HG03342 (cell line): ENCODE measurements around the gene RNF220.

Experiments
- ATAC-seq: cut with Tn5 transposase; IDR thresholded peaks from one replicate; pipeline ENCODE4 v1.9.1; 2021; ENCODE audit warnings: mild to moderate bottlenecking, moderate library complexity; ENCODE audit not compliant: unreplicated experiment

Gene RNF220

DNA sequence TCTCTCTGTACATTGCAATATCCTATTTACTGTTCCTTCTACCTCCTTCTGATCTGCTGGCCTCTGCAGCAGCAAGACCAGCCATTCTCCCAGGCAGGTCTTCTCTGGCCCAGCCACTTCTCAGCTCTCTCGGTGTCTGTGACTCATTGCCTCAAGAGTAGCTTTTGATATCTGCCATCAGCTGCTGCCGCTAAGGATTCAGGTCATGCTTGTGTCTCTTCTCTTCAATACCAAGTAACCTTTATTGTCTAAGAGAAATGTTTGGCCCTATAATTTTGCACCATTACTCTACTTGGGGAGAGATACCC lies 167.5 kb downstream of the RNF220 start:
- ATAC-seq = no peak

DNA sequence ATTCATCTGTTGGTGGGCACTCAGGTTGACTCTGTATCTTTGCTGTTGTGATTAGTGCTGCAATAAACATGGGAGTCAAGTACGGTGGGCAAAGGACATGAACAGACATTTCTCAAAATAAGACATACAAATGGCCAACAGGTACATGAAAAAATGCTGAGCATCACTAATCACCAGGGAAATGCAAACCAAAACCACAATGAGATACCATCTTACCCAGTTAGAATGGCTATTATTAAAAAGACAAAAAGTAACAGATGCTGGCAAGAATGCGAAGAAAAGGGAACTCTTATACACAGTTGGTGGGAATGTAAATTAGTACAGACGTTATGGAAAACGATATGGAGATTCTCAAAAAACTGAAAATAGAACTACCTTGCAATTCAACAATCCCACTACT lies 170.3 kb downstream of the RNF220 start:
- no peak for ATAC-seq

DNA sequence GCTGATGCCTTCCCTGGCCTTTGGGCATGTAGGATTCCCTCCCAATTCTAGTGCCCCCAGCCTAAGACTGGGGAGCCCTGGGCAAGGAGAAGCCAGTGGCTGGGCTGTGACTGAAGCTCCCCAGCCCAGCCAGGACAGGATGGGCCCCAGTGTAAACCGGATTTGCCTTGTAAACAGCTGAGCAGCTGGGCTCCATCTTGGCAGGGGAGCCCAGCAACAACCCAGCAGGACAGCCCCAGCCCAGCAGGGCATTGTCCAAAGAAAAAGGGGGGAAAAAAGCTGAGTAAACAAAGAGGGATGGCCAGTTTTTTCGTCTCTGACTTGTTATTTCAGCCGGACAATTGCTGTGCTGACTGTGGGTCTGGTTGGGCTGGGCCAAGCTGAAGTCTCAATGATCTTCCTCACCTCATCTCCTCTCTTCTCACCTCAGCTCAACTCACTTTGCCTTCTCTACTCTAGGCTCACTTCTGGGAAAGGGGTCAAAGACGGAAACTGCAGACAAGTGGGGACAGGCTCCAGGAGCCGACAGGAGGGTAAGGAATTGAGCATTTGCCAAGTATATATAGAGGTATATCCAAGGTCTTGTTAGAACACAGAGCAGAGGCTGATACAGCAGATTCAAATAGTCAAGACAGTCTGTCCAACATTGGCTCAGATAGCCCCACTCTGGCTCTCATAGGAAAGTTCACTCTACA lies 171.5 kb downstream of the RNF220 start:
- no peak for ATAC-seq

DNA sequence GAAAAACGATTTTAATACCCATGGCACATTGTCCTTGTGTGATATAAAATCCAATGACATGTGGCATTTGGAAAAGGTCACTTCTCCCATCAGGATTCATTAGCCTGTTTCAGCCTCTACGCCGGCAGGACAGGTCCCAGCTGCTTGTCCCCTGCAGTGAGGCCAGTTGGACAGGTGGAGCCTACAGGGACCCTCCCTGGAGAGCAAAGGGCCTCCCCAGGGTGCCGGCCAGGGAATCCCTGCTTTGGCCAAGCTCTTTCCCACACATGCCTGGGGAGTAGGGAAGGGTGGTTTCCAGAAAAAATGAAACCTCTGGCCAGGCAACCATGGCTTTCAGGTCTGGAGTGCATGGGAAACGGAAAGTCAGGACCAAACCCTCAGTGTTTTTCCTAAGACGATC lies 176.2 kb downstream of the RNF220 start:
- ATAC-seq = no peak

DNA sequence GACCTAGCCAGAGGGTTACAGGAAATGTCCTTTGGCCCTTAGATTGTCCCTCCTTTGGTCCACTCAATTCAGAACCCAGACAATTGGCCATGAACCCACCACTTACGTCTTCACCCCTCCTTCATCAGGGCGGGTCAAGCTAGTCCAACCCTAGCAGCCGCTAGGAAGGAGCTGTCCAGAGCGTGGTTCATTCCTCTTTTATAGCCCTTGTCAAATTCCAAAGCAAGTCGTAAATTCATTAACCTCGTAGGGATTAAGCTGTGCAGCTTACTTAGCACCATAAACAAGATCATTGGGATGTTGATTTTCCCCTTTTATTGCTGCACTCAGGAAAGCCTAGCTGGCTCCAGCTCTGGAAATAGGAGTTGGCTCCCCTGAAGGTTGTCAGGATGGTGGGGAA lies 179.1 kb downstream of the RNF220 start:
- ATAC-seq = no peak

DNA sequence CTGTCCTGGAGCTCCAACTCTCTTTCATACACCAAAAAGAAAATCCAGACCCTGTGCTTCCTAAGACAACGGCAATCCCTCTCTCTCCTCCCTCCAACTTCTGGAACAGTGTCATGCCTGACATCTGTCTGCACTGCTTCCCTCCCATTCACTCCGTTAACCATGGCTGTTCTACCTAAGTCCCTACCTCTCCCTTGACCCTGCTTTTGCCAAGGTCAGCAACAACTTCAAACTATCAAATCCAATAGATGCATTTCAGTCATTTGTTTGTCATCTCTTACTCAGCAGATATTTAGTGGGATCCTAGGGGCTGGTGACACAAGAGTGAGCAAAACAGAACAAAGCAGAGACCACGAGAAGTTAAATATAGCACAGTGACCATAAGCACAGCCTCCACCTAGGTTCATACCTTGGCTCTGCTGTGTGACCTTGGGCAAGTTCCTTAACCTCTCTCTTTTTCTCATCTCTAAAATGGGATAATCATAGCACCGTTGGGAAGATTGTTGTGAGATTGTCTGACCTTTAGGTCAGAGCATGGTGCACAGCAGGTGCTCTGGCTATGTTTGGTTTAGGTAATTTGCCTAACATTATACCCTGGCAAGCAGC lies 180.4 kb downstream of the RNF220 start:
- ATAC-seq = no peak

DNA sequence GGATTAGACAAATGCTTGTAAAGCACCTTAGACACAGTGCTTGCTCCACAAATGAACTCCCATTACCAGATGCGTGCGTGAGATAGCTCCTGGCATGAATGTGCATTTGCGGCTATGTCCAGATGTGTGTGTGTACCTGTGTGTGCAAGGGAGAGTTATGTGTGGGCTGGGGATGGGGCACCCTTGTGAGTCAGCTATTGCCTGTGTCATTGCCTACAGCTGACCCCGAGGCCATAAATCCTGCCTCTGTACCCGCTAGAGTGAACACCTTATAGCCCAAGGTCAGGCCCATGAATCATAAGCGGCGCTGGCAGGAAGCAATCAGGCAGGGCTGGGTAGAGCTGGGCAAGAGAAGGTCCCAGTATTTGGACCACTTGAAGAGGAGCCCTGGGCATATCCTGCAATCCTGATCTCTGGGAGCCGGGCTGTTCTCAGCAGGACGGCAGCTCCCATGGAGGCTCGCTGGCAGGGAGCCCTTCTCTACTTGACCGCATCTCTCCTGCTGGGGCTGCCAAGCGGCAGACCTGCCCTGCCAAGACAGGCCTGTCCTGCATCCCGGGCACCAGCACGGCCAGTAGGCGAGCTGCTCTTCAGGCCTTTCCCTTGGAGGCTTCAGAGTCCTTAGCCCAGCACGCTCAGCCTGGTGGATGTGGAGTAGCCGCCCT lies 182.9 kb downstream of the RNF220 start:
- ATAC-seq = no peak

DNA sequence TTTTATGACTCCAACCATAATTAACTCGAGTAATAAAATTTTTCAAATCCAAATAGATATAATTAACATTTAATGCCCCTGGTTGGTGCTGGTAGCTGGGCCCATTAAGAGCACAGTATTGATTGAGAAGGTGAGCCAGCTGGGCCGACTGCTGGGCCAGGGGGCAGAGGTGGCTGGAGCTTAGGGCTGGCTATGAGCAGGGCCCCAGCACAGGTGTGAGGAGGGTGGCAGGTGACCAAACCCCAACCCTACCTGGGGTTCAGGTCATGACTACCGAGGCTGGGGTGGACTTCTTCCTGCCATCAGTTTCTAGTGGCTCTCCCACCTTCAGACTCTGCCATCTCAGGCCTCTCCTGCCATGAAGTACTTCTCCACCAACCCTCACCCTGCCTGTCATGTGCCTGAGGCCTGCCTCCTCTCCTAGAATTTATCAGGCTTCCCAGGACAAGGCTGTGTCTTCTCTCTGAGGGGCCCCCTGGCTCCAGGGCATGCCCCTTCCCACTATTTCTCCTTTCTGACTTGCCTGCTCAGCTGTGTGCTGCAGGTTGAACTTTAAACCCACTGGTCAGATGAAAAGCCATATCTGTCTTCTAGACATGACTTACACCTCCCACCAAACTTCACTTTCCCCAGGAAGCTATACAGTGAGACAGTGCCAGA lies 183.6 kb downstream of the RNF220 start:
- no peak for ATAC-seq

DNA sequence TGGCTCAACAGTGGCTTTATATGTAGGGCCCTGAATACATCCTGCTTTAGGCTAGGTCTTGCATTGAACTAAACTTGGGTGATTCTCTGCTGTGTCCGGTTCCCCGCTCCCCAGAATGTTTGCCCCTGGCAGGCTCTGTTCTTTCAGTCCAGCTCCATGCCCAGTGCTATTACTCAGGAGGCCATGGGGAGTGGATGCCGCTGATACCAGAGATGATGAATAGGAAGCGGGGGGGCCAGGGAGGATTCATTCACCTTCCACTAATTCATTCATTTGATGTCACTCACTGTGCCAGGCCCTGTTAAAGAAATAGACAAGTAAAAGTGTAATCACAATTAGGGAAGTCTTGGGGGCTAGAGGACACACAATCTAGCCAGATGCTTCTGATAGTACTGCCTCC lies 185.4 kb downstream of the RNF220 start:
- ATAC-seq = no peak

DNA sequence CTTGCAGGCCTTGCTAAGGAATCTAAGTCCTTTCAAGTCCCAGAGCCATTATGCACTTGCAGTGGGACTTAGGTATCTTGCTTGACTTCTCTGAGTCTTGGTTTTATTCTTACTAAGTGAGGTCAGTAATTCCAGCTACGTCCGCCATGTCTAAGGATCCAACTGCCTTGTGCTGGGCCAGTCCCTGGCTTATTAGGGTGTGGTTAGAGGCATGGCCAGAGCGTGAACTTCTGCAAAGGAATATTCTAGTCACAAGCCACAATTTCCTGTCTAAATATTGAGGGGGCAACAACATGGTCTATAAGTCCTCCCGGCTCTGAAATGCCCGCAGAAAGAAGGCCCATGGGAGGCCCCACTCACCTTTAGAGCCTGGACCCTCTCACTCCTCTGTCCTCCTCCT lies 186.3 kb downstream of the RNF220 start:
- ATAC-seq = no peak

DNA sequence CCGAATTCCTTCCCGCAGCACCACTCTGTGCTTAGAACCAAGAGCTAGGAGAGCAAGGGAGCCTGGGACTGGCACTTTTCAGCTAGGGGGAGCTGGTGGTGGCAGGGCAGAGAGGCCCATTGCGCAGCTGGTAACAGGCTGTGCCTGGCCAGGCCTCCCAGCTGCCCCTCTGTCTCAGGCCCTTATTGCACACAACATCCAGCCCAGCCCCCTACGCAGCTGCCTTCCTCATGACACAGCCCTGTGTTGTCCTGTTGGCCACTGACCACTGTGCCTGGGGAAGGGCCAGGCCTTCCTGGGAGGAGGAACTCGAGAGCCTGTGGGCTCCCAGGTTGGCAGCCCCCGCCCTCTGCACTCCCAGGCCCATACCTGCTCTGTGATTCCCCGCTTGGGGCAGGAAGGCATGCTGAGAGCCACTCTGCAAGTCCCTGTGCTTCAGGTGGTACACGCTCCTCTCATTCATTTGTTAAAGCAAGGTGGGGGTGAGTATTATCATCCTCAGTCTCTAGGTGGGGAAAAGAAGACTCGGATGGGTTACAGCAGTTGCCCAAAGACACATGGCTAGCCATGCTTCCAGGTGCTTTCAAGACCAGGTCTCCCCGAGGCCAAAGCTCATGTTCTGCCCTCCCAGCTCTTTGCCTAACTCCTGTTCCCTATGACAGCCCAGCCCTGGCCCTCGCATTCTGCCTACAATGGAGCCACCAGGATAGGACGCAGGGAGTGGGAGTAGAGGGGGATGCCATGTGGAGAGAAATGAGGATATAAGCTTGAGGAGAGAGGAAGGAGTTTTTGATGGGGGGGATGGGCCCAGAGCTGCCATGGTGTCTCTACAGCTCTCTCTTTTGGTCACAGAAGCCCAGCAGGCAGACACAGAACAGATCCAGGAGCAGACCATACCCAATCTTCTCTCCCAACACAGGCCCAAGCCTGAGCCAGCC lies 187.4 kb downstream of the RNF220 start:
- ATAC-seq = no peak

DNA sequence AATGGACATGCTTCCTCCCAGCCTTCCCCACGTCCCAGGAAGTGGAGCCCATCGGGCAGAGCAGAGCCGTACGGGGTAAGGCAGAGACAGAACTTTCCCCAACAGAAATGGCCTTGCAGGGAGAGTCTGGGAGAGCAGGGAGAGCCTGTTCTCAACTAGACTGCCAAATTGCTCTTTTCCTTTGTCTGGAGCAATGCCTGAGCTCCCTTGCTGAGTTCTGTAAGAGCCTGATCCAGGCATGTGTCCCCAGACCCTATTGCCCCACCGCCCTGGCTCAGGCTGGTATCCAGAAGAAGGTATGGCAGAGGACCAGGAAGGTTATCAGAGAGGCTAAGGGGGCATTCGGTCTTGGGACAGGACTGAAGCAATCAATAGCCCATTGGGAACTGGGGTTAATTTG lies 189.3 kb downstream of the RNF220 start:
- no peak for ATAC-seq

DNA sequence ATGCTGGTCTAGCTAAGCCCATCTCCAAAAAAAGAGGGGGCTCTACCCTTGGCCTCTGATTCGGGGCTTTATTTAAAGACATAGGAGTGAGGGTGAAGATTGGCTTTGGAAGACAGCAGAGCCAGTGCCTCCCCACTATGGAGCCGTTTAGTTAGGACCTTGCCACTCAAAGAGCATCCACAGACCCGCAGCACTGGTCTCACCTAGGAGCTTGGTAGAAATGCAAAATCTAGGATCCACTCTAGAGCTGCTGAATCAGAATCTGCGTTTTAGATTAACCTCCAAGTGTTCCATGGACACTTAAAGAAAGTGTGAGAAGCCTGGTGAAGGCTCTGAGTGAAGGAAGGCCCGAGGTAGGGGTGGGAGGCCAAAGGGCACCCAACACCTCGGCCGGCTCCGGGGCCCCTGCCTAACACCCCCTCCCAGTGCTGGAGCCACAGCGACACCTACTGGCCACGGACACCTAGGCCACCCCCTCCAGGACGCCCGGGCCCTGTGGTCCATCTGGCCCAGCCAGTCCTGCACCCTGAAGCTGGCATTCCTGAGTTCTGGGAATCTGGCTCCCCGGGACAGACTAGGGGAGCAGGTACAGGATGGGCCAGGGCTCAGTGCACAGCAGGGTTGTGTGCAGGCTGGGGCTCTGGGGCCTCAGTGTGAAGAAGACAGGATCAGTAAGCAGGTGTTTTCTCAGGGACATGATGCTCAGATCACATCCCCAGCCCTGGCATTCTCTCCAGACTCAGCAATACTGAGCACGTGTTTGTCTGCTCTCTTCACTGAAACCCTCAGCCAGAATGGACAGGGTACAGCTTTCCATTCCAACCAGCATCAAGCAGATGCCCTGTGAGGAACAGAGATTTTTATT lies 190.0 kb downstream of the RNF220 start:
- ATAC-seq = peak; percentile 84

DNA sequence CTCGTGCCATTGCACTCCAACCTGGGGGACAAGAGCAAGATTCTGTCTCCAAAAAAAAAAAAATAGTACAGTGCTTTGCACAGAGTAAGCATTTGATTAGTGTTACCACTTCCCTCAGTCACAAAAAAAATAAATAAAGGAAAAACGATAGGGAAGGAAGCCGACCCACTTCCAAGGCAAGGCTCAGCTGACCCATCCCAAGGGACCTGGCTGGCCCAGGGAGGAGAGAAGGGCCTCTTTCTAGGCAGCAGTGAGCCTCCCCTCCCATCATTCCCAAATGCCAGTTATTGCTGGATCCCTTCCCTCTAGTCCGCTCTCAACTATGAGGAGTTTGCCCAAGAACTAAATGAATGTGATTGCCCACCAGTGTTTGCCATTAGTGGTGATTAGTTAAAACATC lies 191.5 kb downstream of the RNF220 start:
- no peak for ATAC-seq

DNA sequence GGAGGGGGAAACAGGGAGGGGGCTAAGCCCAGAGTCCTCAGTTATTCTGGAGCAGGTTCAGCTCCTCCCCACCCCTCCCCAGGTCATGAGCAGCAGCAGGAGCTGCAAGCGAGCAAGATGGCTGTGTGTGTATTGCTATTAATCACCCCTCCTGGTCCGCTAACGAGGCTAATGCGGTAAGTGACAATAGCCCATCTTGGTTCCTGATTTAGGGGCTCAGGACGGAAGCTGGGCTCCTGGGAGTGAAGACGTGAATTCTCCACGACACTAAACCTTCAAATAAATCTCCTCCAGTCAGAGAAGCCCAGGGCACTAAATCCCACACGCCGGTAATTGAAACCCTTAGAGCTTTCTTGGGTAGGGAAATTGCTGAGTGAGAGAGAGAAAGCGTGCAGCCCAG lies 193.1 kb downstream of the RNF220 start:
- no peak for ATAC-seq

DNA sequence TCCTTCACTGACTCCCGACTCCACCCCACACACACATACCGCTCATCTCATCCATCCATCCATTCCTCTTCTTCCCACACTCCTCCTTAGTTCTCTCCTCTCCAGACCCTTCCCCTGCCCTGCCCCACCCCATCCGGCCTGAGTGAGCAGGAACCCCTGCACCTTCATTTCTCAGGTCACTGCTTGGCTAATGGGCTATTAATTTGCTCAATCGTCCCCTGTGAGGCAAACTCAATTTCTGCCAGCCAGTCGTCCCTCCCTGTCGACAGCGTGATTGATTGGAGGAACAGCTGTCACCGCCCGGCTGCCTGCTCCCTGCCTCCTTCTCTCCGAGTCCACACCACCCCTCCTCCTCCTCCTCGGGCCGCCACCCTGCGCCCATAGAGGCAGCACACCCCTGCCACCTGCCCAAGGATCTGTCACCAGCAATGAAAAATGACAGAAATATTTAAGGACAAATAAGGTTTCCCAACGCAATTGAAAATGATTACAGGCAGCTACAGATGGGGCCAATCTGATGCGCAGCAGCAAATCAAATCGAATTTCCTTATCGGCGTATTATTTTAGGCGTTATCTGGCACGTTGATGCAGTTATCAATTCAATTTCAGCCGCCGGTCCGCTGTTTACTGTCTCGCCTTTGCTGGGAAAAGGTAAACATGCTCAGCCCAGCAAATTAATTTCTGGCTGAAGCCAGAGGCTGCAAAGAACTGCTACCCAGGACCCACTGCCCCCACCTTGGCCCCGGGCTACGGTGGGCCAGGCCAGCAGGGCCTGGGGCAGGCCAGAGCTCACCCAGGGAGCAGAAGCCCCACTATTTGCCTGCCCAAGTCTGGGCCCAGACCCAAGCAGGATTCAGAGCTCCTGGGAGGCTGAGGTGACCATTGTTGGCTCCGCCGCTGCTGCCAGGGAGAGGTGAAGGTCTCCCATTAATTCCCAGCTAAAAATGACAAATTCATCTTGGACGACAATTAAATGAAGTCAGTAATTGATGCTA lies 197.9 kb downstream of the RNF220 start:
- ATAC-seq = no peak

DNA sequence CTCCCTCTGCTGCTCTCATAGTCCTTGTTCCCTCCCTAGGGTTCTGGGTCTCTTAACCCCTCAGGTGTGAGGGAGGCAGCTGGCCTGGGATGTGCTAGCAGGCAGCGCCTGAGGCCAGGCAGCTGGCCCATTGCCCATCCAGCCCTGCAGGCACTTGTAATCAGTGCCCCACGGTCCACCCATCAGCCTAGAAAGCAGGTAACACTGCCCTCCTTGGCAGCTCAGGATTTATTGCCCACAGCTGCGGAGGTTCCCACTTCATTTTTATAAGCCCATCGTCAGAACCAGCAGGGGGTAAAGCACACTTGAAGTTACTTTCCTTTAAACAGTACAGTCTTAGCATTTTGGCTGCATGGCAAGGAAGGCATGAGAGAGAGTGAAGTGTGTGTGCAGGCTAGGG lies 198.7 kb downstream of the RNF220 start:
- ATAC-seq = no peak

DNA sequence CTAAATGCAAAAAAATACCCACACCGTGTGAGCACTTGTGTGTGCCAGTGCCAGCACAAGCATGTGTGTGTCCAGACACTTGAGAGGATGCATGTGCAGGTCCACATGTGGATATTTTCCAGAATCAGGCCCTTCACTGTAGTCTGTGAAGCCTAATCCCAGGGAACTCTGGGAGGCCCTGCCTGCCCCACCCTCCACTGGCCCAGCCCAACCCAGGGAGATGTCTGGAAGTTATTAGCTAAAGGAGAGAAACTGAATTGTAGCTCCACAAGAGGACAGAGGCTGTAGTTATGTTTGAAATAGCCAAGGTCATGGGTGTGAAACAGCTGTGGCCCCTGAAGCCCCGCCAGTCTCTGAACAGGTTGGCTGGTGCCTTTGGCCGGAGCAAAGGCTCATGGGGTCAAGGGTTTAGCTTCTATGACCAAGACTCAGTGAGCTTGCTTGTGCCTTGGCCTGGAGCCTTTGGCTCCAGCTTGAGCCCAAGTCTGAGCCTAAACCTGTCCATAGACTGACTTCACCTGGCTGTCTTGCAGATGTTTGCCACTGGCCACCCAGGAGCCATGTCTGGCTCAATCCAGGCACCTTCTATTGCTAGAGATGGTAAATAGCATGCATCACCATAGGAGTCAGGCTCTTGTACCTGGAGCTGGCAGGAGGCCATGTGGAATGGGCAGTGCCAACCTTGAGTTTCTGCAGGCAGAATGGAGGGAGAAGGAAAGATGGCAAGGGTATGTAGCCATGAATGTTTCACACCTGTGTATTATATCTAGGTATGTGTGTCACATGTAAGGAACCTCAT lies 199.3 kb downstream of the RNF220 start:
- ATAC-seq = no peak
